Gastroesophageal sphincter (tissue), 4 donors: ENCODE results near the gene LRRC36. TPM values are rescaled to one million over a fixed set of nuclear protein-coding genes. Genes with fewer than 3 reads are reported as not detected.
A peak's percentile ranks its signal among the peaks of the same experiment; 100 is the strongest.

Source experiments
- ATAC-seq: fragments of 150-250 bp; one replicate; pipeline ENCODE4 v1.9.1; 2016; ENCODE audit warnings: mild to moderate bottlenecking, moderate library complexity
- H3K27ac ChIP-seq, 4 donors: fragments of 200-600 bp; sonication (generic) in 3 of 4; 1 replicate in 3 of 4; 2 replicates in 1 of 4; pipeline ENCODE4 v1.5.1; 2016 to 2019
- H3K27me3 ChIP-seq: fragments of 200-600 bp; sonication (generic); one replicate; pipeline ENCODE4 v1.5.1; 2019
- H3K36me3 ChIP-seq, 2 donors: fragments of 200-600 bp; sonication (generic); one replicate each; pipeline ENCODE4 v1.5.1; 2019; ENCODE audit warnings: control low read depth in 1 of 2
- H3K4me1 ChIP-seq, 3 donors: fragments of 200-600 bp; sonication (generic); 1 replicate in 2 of 3; 2 replicates in 1 of 3; pipeline ENCODE4 v1.5.1; 2016 to 2019; ENCODE audit warnings: control low read depth in 2 of 3
- H3K4me3 ChIP-seq, 2 donors: fragments of 200-600 bp; sonication (generic); one replicate each; pipeline ENCODE4 v1.5.1; 2019; ENCODE audit warnings: mild to moderate bottlenecking in 1 of 2, moderate library complexity in 1 of 2
- H3K9me3 ChIP-seq, 3 donors: fragments of 200-600 bp; sonication (generic); one replicate each; pipeline ENCODE4 v1.5.1; 2017 to 2019; ENCODE audit warnings: control low read depth in 2 of 3
- EP300 ChIP-seq: sonication (generic); formaldehyde crosslinking; IDR thresholded peaks from one replicate; pipeline ENCODE4 v1.6.1; 2017; ENCODE audit warnings: antibody characterized with exemption, mild to moderate bottlenecking
- POLR2A ChIP-seq, 2 donors: fragments of 450-650 bp; IDR thresholded peaks; one replicate each; pipeline ENCODE4 v1.6.1; 2017; ENCODE audit warnings: antibody characterized with exemption in 2 of 2, mild to moderate bottlenecking in 2 of 2, moderate library complexity in 1 of 2
- POLR2AphosphoS5 ChIP-seq: sonication (generic); formaldehyde crosslinking; IDR thresholded peaks from one replicate; pipeline ENCODE4 v1.6.1; 2017; ENCODE audit warnings: antibody characterized with exemption
- WGBS, 2 donors: methylation state at CpG; one replicate each; pipeline ENCODE4 v1.1.5; 2018; ENCODE audit warnings: low coverage in 1 of 2; 5-methylcytosine and 5-hydroxymethylcytosine counted together
- total RNA-seq, 4 donors: library from RNA; depleted of rRNA; stranded (reverse); fragments of >200 nt; gene quantifications; one replicate each; pipeline ENCODE4 v1.1.0, GENCODE V29; 2016
- TF ChIP-seq, protein P1 (sequence below), 4 experiments: fragments of 200-600 bp in 2 of 4; fragments of 450-650 bp in 2 of 4; sonication (generic) in 1 of 4; IDR thresholded peaks; one replicate each; pipeline ENCODE4 v1.5.1; 2017 to 2019; ENCODE audit warnings: antibody characterized with exemption in 4 of 4, mild to moderate bottlenecking in 2 of 4, moderate library complexity in 2 of 4

The LRRC36 gene
- total RNA-seq, 4 donors from 2014 or later = 0.27 TPM; not detected in 3

DNA sequence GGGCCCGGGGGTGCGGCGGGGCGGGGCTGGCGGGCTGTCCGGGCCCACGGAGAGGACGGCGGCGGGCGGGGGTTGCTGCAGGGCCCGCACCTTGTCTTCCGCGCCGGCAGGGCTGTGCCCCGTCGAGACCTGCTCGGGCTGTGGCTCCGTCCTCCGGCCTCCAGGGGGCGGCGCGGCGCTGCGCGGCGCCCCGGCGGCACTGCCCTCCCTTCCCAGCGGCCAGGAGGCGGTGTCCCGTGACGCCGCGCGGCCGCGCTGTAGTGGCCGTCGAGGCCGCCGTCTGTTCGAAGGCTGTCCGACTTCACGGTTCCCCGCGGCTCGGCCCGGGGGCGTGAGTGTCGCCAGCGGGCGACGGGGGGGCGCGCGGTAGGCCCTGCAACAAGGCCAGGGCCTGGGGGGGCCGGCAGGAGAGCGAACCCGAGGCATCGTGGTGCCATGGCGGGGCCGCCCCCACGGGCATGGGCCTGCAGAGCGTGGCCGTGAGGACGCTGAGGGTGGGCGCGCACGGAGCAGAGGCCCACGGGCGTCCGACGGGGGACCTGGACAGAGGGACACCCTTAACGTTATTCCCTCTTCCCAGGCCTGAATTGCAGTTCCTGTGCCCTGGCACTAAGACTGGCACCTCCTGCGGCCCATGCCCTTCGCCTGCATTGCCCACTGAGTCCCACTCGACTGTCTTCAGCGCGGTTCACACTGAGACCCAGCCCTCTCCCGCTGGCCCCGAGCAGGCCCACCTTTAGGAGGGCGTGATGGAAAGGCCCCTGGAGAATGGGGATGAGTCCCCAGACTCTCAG lies 47.1 kb upstream of the LRRC36 start, which contains the start of gene PLEKHG4:
PLEKHG4 (plus strand) TSS at position 237 of the 794 bp plus-strand sequence; CDS start at position 750, 513 bp downstream.
- peaks cover 0 to 27% (median 11%) of the 10 kb centered on the region in 3 donors for H3K4me1 ChIP-seq
- no peaks in the 10 kb centered on the region for H3K27me3 ChIP-seq
- no peaks in the 10 kb centered on the region for H3K9me3 ChIP-seq
- peaks cover 0 to 15% of the 10 kb centered on the region in 2 donors for H3K36me3 ChIP-seq
- TF ChIP-seq EP300 (no peak), POLR2A (IDR thresholded peaks at IDR 0.05) (peak in 1 of 2 donors; percentile 8)
- TF ChIP-seq, protein P1, sequence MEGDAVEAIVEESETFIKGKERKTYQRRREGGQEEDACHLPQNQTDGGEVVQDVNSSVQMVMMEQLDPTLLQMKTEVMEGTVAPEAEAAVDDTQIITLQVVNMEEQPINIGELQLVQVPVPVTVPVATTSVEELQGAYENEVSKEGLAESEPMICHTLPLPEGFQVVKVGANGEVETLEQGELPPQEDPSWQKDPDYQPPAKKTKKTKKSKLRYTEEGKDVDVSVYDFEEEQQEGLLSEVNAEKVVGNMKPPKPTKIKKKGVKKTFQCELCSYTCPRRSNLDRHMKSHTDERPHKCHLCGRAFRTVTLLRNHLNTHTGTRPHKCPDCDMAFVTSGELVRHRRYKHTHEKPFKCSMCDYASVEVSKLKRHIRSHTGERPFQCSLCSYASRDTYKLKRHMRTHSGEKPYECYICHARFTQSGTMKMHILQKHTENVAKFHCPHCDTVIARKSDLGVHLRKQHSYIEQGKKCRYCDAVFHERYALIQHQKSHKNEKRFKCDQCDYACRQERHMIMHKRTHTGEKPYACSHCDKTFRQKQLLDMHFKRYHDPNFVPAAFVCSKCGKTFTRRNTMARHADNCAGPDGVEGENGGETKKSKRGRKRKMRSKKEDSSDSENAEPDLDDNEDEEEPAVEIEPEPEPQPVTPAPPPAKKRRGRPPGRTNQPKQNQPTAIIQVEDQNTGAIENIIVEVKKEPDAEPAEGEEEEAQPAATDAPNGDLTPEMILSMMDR (IDR thresholded peaks at IDR 0.05) = peak in 3 of 4 experiments; percentile 73 to 87 (median 83)
- peak; percentile 93 for ATAC-seq
- WGBS, 2 donors = 58% methylated on average over 6 of the region's 83 CpGs; no CpG with 5 or more reads in 1 of the 2 donors
- H3K27ac ChIP-seq = peak within 1 kb of the TSS in 3 of 4 donors; percentile 63 to 72 (median 71)
- H3K4me3 ChIP-seq = peak within 1 kb of the TSS; percentile 39 to 72

DNA sequence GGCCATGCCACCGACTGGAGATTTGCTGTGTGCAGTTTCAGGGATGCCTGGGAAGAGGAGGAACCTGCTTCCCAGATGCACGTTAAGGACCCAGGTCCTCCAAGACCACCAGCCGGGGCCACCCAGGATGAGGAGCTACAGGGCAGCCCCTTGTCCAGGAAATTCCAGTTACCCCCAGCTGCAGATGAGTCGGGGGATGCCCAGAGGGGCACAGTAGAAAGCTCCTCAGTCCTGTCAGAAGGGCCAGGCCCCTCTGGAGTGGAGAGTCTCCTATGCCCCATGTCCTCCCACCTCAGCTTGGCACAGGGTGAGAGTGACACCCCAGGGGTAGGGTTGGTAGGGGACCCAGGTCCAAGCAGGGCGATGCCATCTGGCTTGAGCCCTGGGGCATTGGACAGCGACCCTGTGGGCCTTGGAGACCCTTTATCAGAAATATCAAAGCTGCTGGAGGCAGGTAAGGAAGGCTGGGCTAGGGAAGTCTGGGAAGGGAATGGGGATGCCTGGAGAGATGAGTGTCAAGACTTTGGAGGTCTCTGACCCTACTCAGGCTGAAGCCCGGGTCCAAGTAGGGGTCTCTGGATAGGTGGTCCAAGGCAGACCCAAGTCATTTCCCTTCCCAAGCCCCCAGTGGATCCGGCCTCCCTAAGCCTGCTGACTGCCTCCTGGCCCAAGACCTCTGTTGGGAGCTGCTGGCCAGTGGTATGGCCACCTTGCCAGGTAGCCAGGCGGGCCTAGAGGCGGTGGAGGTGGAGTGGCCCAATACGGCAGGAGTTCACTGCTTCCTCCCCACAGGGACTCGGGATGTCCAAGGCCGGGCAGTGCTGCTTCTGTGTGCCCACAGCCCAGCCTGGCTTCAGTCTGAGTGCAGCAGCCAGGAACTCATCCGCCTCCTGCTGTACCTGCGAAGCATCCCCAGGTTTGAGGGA lies 46.3 kb upstream of the LRRC36 start:
- ATAC-seq = no peak
- Histone ChIP-seq H3K4me3 (peak overlapping the region in 1 of 2 donors; percentile 72), H3K27ac (no peak overlapping the region), H3K36me3 (peaks cover 0 to 15% of the 10 kb centered on the region in 2 donors), H3K4me1 (peaks cover 0 to 27% (median 11%) of the 10 kb centered on the region in 3 donors), H3K27me3 (no peaks in the 10 kb centered on the region), H3K9me3 (no peaks in the 10 kb centered on the region)
- 69 to 100% methylated on average over 2 to 4 of the region's 15 CpGs for WGBS, 2 donors
- TF ChIP-seq, protein P1 (IDR thresholded peaks at IDR 0.05) = no peak
- no peak for TF ChIP-seq POLR2A (IDR thresholded peaks at IDR 0.05)
- no peak for TF ChIP-seq POLR2AphosphoS5
- no peak for TF ChIP-seq EP300

DNA sequence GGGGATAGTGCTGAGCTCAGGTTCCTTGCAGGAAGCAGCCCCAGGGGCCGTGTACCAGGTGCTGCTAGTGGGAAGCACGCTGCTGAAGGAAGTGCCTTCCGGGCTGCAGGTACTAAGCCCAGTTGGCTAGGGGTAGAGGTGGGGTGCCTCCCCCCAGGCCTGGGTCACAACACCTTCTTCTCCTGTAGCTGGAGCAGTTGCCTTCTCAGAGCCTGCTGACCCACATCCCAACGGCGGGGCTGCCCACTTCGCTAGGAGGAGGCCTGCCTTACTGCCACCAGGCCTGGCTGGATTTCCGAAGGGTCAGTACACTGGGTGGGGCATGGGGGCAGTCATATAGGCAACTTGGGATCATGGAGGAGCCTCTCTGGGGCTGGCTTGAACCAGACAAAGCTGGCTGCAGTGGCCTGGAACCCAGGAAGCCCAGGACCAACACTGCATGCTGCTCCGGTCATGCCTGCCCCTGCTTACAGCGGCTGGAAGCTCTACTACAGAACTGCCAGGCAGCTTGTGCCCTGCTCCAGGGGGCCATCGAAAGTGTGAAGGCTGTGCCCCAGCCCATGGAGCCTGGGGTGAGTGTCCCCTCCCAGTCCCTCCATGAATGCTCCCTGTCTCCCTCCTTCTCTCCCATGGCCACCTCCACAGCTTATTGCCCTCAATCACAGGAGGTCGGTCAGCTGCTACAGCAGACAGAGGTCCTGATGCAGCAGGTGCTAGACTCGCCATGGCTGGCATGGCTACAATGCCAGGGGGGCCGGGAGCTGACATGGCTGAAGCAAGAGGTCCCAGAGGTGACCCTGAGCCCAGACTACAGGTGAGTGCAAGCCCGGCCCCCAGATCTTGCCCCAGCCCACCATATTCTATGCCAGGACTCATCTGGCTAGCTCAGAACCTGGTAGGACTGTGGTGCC lies 44.8 kb upstream of the LRRC36 start:
- H3K27ac ChIP-seq = no peak overlapping the region
- TF ChIP-seq POLR2A (IDR thresholded peaks at IDR 0.05) (no peak), POLR2AphosphoS5 (no peak), EP300 (no peak)
- TF ChIP-seq, protein P1 (IDR thresholded peaks at IDR 0.05) = no peak
- H3K36me3 ChIP-seq = peaks cover 0 to 8% of the 10 kb centered on the region in 2 donors
- H3K4me3 ChIP-seq = no peak overlapping the region
- no peak for ATAC-seq
- H3K9me3 ChIP-seq = no peaks in the 10 kb centered on the region
- WGBS, 2 donors = no CpG with 5 or more reads among the region's 14 CpGs
- peaks cover 0 to 27% (median 11%) of the 10 kb centered on the region in 3 donors for H3K4me1 ChIP-seq
- H3K27me3 ChIP-seq = no peaks in the 10 kb centered on the region

DNA sequence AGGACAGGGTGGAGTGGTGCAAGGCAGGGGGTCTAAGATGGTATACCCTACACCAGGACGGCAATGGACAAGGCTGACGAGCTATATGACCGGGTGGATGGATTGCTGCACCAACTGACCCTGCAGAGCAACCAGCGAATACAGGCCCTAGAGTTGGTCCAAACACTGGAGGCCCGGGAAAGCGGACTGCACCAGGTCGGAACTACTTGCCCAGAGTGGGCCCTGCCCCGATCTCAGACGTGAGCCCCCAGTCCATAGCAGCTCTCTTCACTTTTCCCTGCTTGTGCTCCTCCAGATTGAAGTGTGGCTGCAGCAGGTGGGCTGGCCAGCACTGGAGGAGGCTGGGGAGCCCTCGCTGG lies 44.2 kb upstream of the LRRC36 start:
- no peaks in the 10 kb centered on the region for H3K9me3 ChIP-seq
- H3K27me3 ChIP-seq = no peaks in the 10 kb centered on the region
- H3K36me3 ChIP-seq = peaks cover 0 to 6% of the 10 kb centered on the region in 2 donors
- ATAC-seq = no peak
- no peak overlapping the region for H3K4me3 ChIP-seq
- peaks cover 0 to 25% (median 11%) of the 10 kb centered on the region in 3 donors for H3K4me1 ChIP-seq
- 100% methylated on average over 6 of the region's 10 CpGs; no CpG with 5 or more reads in 1 of the 2 donors for WGBS, 2 donors
- no peak for TF ChIP-seq EP300
- TF ChIP-seq, protein P1 (IDR thresholded peaks at IDR 0.05) = no peak
- TF ChIP-seq POLR2AphosphoS5 = no peak
- TF ChIP-seq POLR2A (IDR thresholded peaks at IDR 0.05) = no peak
- H3K27ac ChIP-seq = no peak overlapping the region
